ENCODE data around the gene MAST3. TPM values are rescaled to one million over a fixed set of nuclear protein-coding genes. Genes with fewer than 3 reads are reported as not detected.
A peak's percentile ranks its signal among the peaks of the same experiment; 100 is the strongest.

MAST3 gene
- total RNA-seq, 1 donor from 2014 or later, result 48.6 TPM

- no peak overlapping the region for H3K4me3 Mint-ChIP-seq
- H3K27me3 Mint-ChIP-seq, result no peaks in the 10 kb centered on the region
- H3K9me3 Mint-ChIP-seq, result no peaks in the 10 kb centered on the region
- ChIA-PET CTCF (no interaction called here), POLR2A (no interaction called here)
- TF ChIP-seq, protein P1, sequence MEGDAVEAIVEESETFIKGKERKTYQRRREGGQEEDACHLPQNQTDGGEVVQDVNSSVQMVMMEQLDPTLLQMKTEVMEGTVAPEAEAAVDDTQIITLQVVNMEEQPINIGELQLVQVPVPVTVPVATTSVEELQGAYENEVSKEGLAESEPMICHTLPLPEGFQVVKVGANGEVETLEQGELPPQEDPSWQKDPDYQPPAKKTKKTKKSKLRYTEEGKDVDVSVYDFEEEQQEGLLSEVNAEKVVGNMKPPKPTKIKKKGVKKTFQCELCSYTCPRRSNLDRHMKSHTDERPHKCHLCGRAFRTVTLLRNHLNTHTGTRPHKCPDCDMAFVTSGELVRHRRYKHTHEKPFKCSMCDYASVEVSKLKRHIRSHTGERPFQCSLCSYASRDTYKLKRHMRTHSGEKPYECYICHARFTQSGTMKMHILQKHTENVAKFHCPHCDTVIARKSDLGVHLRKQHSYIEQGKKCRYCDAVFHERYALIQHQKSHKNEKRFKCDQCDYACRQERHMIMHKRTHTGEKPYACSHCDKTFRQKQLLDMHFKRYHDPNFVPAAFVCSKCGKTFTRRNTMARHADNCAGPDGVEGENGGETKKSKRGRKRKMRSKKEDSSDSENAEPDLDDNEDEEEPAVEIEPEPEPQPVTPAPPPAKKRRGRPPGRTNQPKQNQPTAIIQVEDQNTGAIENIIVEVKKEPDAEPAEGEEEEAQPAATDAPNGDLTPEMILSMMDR (IDR thresholded peaks at IDR 0.05), result no peak
- no peak overlapping the region for H3K27ac Mint-ChIP-seq
- H3K4me1 Mint-ChIP-seq, result peaks cover 28% of the 10 kb centered on the region
- no peak for DNase-seq
- intact Hi-C loops (cut with micrococcal nuclease), result no loop called here
- ATAC-seq (ENCODE audit: low read depth), result no peak
- H3K36me3 Mint-ChIP-seq (ENCODE audit: low read depth), result peaks cover 39% of the 10 kb centered on the region
Observed at GRCh38 chr19:18197306-18197705, 99.7 kb downstream of the MAST3 start.

- peak overlapping the region; percentile 24 for H3K27ac Mint-ChIP-seq
- peaks cover 29% of the 10 kb centered on the region for H3K4me1 Mint-ChIP-seq
- intact Hi-C loops (cut with micrococcal nuclease), result no loop called here
- no peak overlapping the region for H3K4me3 Mint-ChIP-seq
- TF ChIP-seq, protein P1 (IDR thresholded peaks at IDR 0.05), result no peak
- no peaks in the 10 kb centered on the region for H3K9me3 Mint-ChIP-seq
- ChIA-PET POLR2A (interaction anchor here (1.0 kb wide), 1 partner anchor 27 kb away, joined by 5 read pairs; no protein-coding TSS in a partner anchor), CTCF (no interaction called here)
- H3K27me3 Mint-ChIP-seq, result no peaks in the 10 kb centered on the region
- peaks cover 37% of the 10 kb centered on the region for H3K36me3 Mint-ChIP-seq (ENCODE audit: low read depth)
- DNase-seq, result no peak
- no peak for ATAC-seq (ENCODE audit: low read depth)
Observed at GRCh38 chr19:18197941-18198340, 100.4 kb downstream of the MAST3 start.

DNA sequence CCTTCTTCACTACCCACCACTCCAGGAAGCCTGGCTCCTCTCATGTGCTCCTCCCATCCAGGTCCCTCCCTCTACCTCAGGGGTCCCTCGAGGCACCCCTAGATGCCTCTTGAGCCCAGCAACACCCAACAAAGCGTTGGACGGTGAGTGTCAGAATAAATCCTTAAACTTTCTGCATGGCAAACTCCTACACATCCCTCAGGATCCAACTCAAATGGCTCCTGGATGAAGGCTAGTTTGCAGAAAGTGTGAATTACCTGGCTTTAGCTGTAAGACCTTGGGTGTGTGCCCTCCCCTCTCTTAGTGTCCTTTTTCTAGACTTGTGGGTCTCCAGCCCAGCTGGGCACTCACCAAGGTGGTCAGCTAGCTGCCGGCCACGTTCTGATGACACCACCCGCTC is 100.8 kb downstream of the MAST3 start:
- H3K36me3 Mint-ChIP-seq (ENCODE audit: low read depth), result peaks cover 34% of the 10 kb centered on the region
- H3K4me1 Mint-ChIP-seq, result peaks cover 31% of the 10 kb centered on the region
- no peaks in the 10 kb centered on the region for H3K27me3 Mint-ChIP-seq
- TF ChIP-seq, protein P1 (IDR thresholded peaks at IDR 0.05), result no peak
- intact Hi-C loops (cut with micrococcal nuclease), result no loop called here
- ChIA-PET CTCF (interaction anchor here (1.2 kb wide), 1 partner anchor 81 kb away, joined by 3 read pairs; no protein-coding TSS in a partner anchor), POLR2A (interaction anchor here (0.6 to 1.0 kb wide), 2 partner anchors 17 to 28 kb away, joined by 5 read pairs; no protein-coding TSS in a partner anchor)
- H3K27ac Mint-ChIP-seq, result peak overlapping the region; percentile 24
- ATAC-seq (ENCODE audit: low read depth) (no peak), DNase-seq (no peak)
- H3K9me3 Mint-ChIP-seq, result no peaks in the 10 kb centered on the region
- H3K4me3 Mint-ChIP-seq, result no peak overlapping the region

Other genes with a start within 250 kb of the MAST3 start
- 213 and 256 TPM in 2 replicates for gene JAK3, start 249.8 kb upstream of the MAST3 start, total RNA-seq
- 4,113 and 4,404 TPM in 2 replicates for gene RPL18A, start 237.9 kb upstream of the MAST3 start, total RNA-seq
- gene SLC5A5, start 225.8 kb upstream of the MAST3 start, total RNA-seq, result 0.09 and 0.12 TPM in 2 replicates
- 49.9 and 59.5 TPM in 2 replicates for gene CCDC124, start 164.8 kb upstream of the MAST3 start, total RNA-seq
- 0.17 TPM in 1 of 2 replicates, not detected in the other for gene KCNN1, start 130.7 kb upstream of the MAST3 start, total RNA-seq
- gene ARRDC2, start 89.6 kb upstream of the MAST3 start, total RNA-seq, result 147 and 168 TPM in 2 replicates
- gene IL12RB1, start 10.8 kb upstream of the MAST3 start, total RNA-seq, result 19.9 and 20.9 TPM in 2 replicates
- 12.0 and 12.7 TPM in 2 replicates for gene PIK3R2, start 55.4 kb downstream of the MAST3 start, total RNA-seq
- 251 and 255 TPM in 2 replicates for gene IFI30, start 76.0 kb downstream of the MAST3 start, total RNA-seq
- gene MPV17L2, start 95.4 kb downstream of the MAST3 start, total RNA-seq, result 17.3 and 17.9 TPM in 2 replicates
- 3.8 and 4.1 TPM in 2 replicates for gene RAB3A, start 106.3 kb downstream of the MAST3 start, total RNA-seq
- not detected in 2 replicates for gene PDE4C, start 128.7 kb downstream of the MAST3 start, total RNA-seq
- gene IQCN, start 176.7 kb downstream of the MAST3 start, total RNA-seq, result 15.6 and 17.8 TPM in 2 replicates
- 206 and 225 TPM in 2 replicates for gene JUND, start 183.8 kb downstream of the MAST3 start, total RNA-seq
- gene LSM4, start 225.3 kb downstream of the MAST3 start, total RNA-seq, result 59.2 and 70.3 TPM in 2 replicates
- gene PGPEP1, start 242.8 kb downstream of the MAST3 start, total RNA-seq, result 5.6 and 6.9 TPM in 2 replicates

Data from activated B cell treated with CpG ODN at 0.5 μM for 24 hours (primary cell).